ENCODE data around the gene ARHGAP24. TPM values are rescaled to one million over a fixed set of nuclear protein-coding genes. Genes with fewer than 3 reads are reported as not detected.

The ARHGAP24 gene
- total and polyA plus RNA-seq, 10 of the 15 experiments (the other 5 are each of a cell fraction or from before 2014, with no cell fraction given) = 0.10 to 4.2 (median 0.52) TPM

- no peak for ATAC-seq
- Histone ChIP-seq H3K36me3 (ENCODE audit: control insufficient read depth in 2 of 2, insufficient read depth in 2 of 2, low read length in 1 of 2) (no peaks in the 10 kb centered on the region), H4K20me1 (ENCODE audit: control insufficient read depth, insufficient read depth) (no peaks in the 10 kb centered on the region), H3K4me1 (ENCODE audit: control insufficient read depth, insufficient read depth, low read length) (peaks cover 4% of the 10 kb centered on the region; the same call in 1 of the 2 replicates), H3K9me3 (replicated peaks; ENCODE audit: control insufficient read depth, insufficient read depth, low read length) (no peaks in the 10 kb centered on the region), H3K9ac (ENCODE audit: control insufficient read depth, insufficient read depth, low read length) (no peak overlapping the region), H3K4me2 (ENCODE audit: control insufficient read depth, insufficient read depth) (no peak overlapping the region), H2AFZ (ENCODE audit: control insufficient read depth, low read depth, low read length) (no peak overlapping the region), H3K27ac (ENCODE audit: control insufficient read depth, insufficient read depth) (no peak overlapping the region), H3K27me3 (replicated peaks in 1 of 2; ENCODE audit: control insufficient read depth in 2 of 2, insufficient read depth in 2 of 2, low read length in 1 of 2) (no peaks in the 10 kb centered on the region; a peak in 1 of 4 replicates), H3K79me2 (ENCODE audit: control insufficient read depth, insufficient read depth, low read length) (no peaks in the 10 kb centered on the region), H3K4me3 (no peak overlapping the region)
- ChIA-PET POLR2A (no interaction called here), RAD21 (ENCODE audit: unreplicated experiment) (no interaction called here), CTCF (no interaction called here), SMC1A (ENCODE audit: uncharacterized antibody, unreplicated experiment) (interaction anchor here (1.4 kb wide), 1 partner anchor 14 kb away, joined by 5 read pairs; no protein-coding TSS in a partner anchor)
- intact Hi-C loops (cut with micrococcal nuclease; ENCODE audit: unreplicated experiment) (no loop called here), in situ Hi-C loops (cut with MboI) (no loop called here)
- 48% methylated on average over 2 of the region's 2 CpGs for WGBS (ENCODE audit: insufficient coverage, insufficient replicate concordance, low lambda C conversion rate, missing lambda C conversion rate)
- no peak for DNase-seq (ENCODE audit: low read depth, low spot score)
- no peak for FAIRE-seq
- no TSS peak for BruUV-seq (replicated peaks)
- TF ChIP-seq MYC (IDR thresholded peaks at IDR 0.05; ENCODE audit: insufficient read depth, insufficient read length, insufficient replicate concordance, low read length, severe bottlenecking) (no peak), IRF3 (IDR thresholded peaks at IDR 0.05) (no peak), ZNF592 (IDR thresholded peaks at IDR 0.05) (no peak), IKZF1 (conservative IDR thresholded peaks at IDR 0.05) (no peak), CEBPB (IDR thresholded peaks at IDR 0.05; ENCODE audit: borderline replicate concordance in 1 of 2, low read depth in 2 of 2, low read length in 2 of 2) (no peak), NBN (IDR thresholded peaks at IDR 0.05) (no peak), CTCF (IDR thresholded peaks at IDR 0.05 in 2 of 3, conservative IDR thresholded peaks at IDR 0.05 in 1 of 3; ENCODE audit: control insufficient read depth in 2 of 3, extremely low read depth in 1 of 3, insufficient read depth in 1 of 3, low read depth in 3 of 3, low read length in 3 of 3) (no peak), NFYB (IDR thresholded peaks at IDR 0.05; ENCODE audit: insufficient read depth, low read depth, low read length) (no peak), ATF7 (IDR thresholded peaks at IDR 0.05; ENCODE audit: low read depth) (no peak), RAD51 (IDR thresholded peaks at IDR 0.05) (no peak), ZBTB40 (IDR thresholded peaks at IDR 0.05; ENCODE audit: borderline replicate concordance) (no peak), BMI1 (IDR thresholded peaks at IDR 0.05; ENCODE audit: borderline replicate concordance) (no peak), PAX5 (IDR thresholded peaks at IDR 0.05; ENCODE audit: borderline replicate concordance, low read depth, low read length) (no peak)
Observed at GRCh38 chr4:85776096-85776495, 301.1 kb downstream of the ARHGAP24 start.
